HL-60 (cell line): ENCODE measurements around the gene ZBTB21.

Source experiments
- GABPA ChIP-seq: IDR thresholded peaks from 2 replicates; pipeline ENCODE4 v1.6.1; 2012; ENCODE audit warnings: low read depth
- POLR2AphosphoS5 ChIP-seq: IDR thresholded peaks from 2 replicates; pipeline ENCODE4 v1.6.1; 2012; ENCODE audit warnings: low read depth
- TF ChIP-seq, protein P1 (sequence below): IDR thresholded peaks from one replicate; pipeline ENCODE4 v1.5.1; 2011; ENCODE audit warnings: low read length, control low read depth, inconsistent platforms; ENCODE audit not compliant: insufficient read depth

GRCh38 chr21:42013376-42013775, 3.2 kb upstream of the ZBTB21 start:
- TF ChIP-seq, protein P1, sequence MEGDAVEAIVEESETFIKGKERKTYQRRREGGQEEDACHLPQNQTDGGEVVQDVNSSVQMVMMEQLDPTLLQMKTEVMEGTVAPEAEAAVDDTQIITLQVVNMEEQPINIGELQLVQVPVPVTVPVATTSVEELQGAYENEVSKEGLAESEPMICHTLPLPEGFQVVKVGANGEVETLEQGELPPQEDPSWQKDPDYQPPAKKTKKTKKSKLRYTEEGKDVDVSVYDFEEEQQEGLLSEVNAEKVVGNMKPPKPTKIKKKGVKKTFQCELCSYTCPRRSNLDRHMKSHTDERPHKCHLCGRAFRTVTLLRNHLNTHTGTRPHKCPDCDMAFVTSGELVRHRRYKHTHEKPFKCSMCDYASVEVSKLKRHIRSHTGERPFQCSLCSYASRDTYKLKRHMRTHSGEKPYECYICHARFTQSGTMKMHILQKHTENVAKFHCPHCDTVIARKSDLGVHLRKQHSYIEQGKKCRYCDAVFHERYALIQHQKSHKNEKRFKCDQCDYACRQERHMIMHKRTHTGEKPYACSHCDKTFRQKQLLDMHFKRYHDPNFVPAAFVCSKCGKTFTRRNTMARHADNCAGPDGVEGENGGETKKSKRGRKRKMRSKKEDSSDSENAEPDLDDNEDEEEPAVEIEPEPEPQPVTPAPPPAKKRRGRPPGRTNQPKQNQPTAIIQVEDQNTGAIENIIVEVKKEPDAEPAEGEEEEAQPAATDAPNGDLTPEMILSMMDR, result no peak
- TF ChIP-seq POLR2AphosphoS5 (no peak), GABPA (no peak)
